OCI-LY3 (cell line): ENCODE data around the gene RAET1L.

ENCODE experiments used
- H2AFZ ChIP-seq: fragments of 200-600, 300-600 bp; shearing (Covaris generic); 2 replicates; pipeline ENCODE4 v1.6.0; 2014; ENCODE audit warnings: antibody characterized with exemption, low read depth, low read length
- H3K27ac ChIP-seq: fragments of 200-600, 300-600 bp; sonication (generic); 2 replicates; pipeline ENCODE4 v1.5.1; 2014; ENCODE audit warnings: mild to moderate bottlenecking, low read length, moderate library complexity, mixed read lengths
- H3K27me3 ChIP-seq: fragments of 200-600, 300-600 bp; sonication (generic); 2 replicates; pipeline ENCODE4 v1.6.1; 2014; ENCODE audit warnings: low read depth, low read length, mixed read lengths
- H3K36me3 ChIP-seq: fragments of 200-600, 300-600 bp; sonication (generic); replicated peaks from 2 replicates; pipeline ENCODE3; 2014; ENCODE audit warnings: low read depth, low read length, mixed read lengths
- H3K4me1 ChIP-seq: fragments of 300-600, 200-600 bp; sonication (generic); 2 replicates; pipeline ENCODE4 v1.6.1; 2014; ENCODE audit warnings: low read length, mixed read lengths
- H3K4me2 ChIP-seq: fragments of 200-600, 300-600 bp; sonication (generic); 2 replicates; pipeline ENCODE4 v1.6.1; 2014; ENCODE audit warnings: low read length, mixed read lengths
- H3K4me3 ChIP-seq: fragments of 300-600, 200-600 bp; sonication (generic); 2 replicates; pipeline ENCODE4 v1.5.1; 2014; ENCODE audit warnings: antibody characterized with exemption, mild to moderate bottlenecking, low read length, moderate library complexity
- H3K79me2 ChIP-seq: fragments of 300-600, 200-600 bp; shearing (Covaris generic); 2 replicates; pipeline ENCODE4 v1.6.1; 2014; ENCODE audit warnings: mild to moderate bottlenecking, low read length, mixed read lengths
- H3K9ac ChIP-seq: fragments of 300-600, 200-600 bp; shearing (Covaris generic); 2 replicates; pipeline ENCODE4 v1.6.0; 2014; ENCODE audit warnings: mild to moderate bottlenecking, low read length, moderate library complexity
- H3K9me3 ChIP-seq: fragments of 200-600, 300-600 bp; shearing (Covaris generic); 2 replicates; pipeline ENCODE4 v1.6.1; 2014; ENCODE audit warnings: low read length, mixed read lengths; ENCODE audit not compliant: insufficient read depth
- H4K20me1 ChIP-seq: fragments of 200-600, 300-600 bp; sonication (generic); 2 replicates; pipeline ENCODE4 v1.6.1; 2016; ENCODE audit warnings: low read length, mixed read lengths; ENCODE audit not compliant: insufficient read depth
- CTCF ChIP-seq: fragments of 200-600, 300-600 bp; sonication (generic); IDR thresholded peaks from 2 replicates; pipeline ENCODE4 v1.5.1; 2014; ENCODE audit warnings: antibody characterized with exemption, low read length, low read depth
- EZH2phosphoT487 ChIP-seq: fragments of 200-600 bp; shearing (Covaris generic); IDR thresholded peaks from 2 replicates; pipeline ENCODE4 v1.6.1; 2018; ENCODE audit warnings: antibody characterized with exemption, mixed run types, low read depth

The RAET1L gene

GRCh38 chr6:150055131-150055530 lies 29.8 kb upstream of the RAET1L start:
- H3K4me3 ChIP-seq = no peak overlapping the region
- H3K36me3 ChIP-seq = no peaks in the 10 kb centered on the region
- H3K27me3 ChIP-seq = peaks cover 21% of the 10 kb centered on the region
- H3K4me1 ChIP-seq = peaks cover 6% of the 10 kb centered on the region
- H3K9me3 ChIP-seq = no peaks in the 10 kb centered on the region
- H4K20me1 ChIP-seq = no peaks in the 10 kb centered on the region
- TF ChIP-seq CTCF (no peak), EZH2phosphoT487 (no peak)
- H3K4me2 ChIP-seq = no peak overlapping the region
- H3K9ac ChIP-seq = no peak overlapping the region
- H3K27ac ChIP-seq = no peak overlapping the region
- H2AFZ ChIP-seq = no peak overlapping the region
- no peaks in the 10 kb centered on the region for H3K79me2 ChIP-seq

GRCh38 chr6:150053450-150053849 lies 28.1 kb upstream of the RAET1L start:
- Histone ChIP-seq H3K9ac (no peak overlapping the region), H3K27ac (no peak overlapping the region), H3K4me1 (no peaks in the 10 kb centered on the region), H3K4me2 (no peak overlapping the region), H3K4me3 (no peak overlapping the region), H3K27me3 (peaks cover 21% of the 10 kb centered on the region), H3K36me3 (no peaks in the 10 kb centered on the region), H3K79me2 (no peaks in the 10 kb centered on the region), H4K20me1 (no peaks in the 10 kb centered on the region), H2AFZ (no peak overlapping the region), H3K9me3 (no peaks in the 10 kb centered on the region)
- TF ChIP-seq EZH2phosphoT487 = no peak
- no peak for TF ChIP-seq CTCF

- no peaks in the 10 kb centered on the region for H4K20me1 ChIP-seq
- H3K4me2 ChIP-seq = no peak overlapping the region
- no peak for TF ChIP-seq EZH2phosphoT487
- no peak overlapping the region for H3K27ac ChIP-seq
- H3K79me2 ChIP-seq = no peaks in the 10 kb centered on the region
- no peak overlapping the region for H3K4me3 ChIP-seq
- no peak overlapping the region for H2AFZ ChIP-seq
- H3K9me3 ChIP-seq = no peaks in the 10 kb centered on the region
- peaks cover 21% of the 10 kb centered on the region for H3K27me3 ChIP-seq
- H3K36me3 ChIP-seq = no peaks in the 10 kb centered on the region
- no peaks in the 10 kb centered on the region for H3K4me1 ChIP-seq
- H3K9ac ChIP-seq = no peak overlapping the region
These were observed 25.5 kb upstream of the RAET1L start for GRCh38 chr6:150050846-150051245.

GRCh38 chr6:150048099-150048498 lies 22.8 kb upstream of the RAET1L start:
- no peaks in the 10 kb centered on the region for H4K20me1 ChIP-seq
- H3K27me3 ChIP-seq = peaks cover 3% of the 10 kb centered on the region
- no peak overlapping the region for H3K27ac ChIP-seq
- H3K36me3 ChIP-seq = no peaks in the 10 kb centered on the region
- H2AFZ ChIP-seq = no peak overlapping the region
- H3K9ac ChIP-seq = no peak overlapping the region
- no peak overlapping the region for H3K4me2 ChIP-seq
- no peak for TF ChIP-seq CTCF
- no peak for TF ChIP-seq EZH2phosphoT487
- H3K4me1 ChIP-seq = no peaks in the 10 kb centered on the region
- H3K4me3 ChIP-seq = no peak overlapping the region
- no peaks in the 10 kb centered on the region for H3K9me3 ChIP-seq
- no peaks in the 10 kb centered on the region for H3K79me2 ChIP-seq

- no peak overlapping the region for H3K4me2 ChIP-seq
- no peaks in the 10 kb centered on the region for H3K4me1 ChIP-seq
- H3K9me3 ChIP-seq = no peaks in the 10 kb centered on the region
- H3K4me3 ChIP-seq = no peak overlapping the region
- H2AFZ ChIP-seq = no peak overlapping the region
- no peak overlapping the region for H3K9ac ChIP-seq
- no peaks in the 10 kb centered on the region for H3K27me3 ChIP-seq
- no peaks in the 10 kb centered on the region for H3K36me3 ChIP-seq
- H3K27ac ChIP-seq = no peak overlapping the region
- H4K20me1 ChIP-seq = no peaks in the 10 kb centered on the region
- H3K79me2 ChIP-seq = no peaks in the 10 kb centered on the region
- TF ChIP-seq EZH2phosphoT487 (no peak), CTCF (no peak)
These were observed 21.6 kb upstream of the RAET1L start for GRCh38 chr6:150046943-150047342.
